ENCODE measurements around the gene HTRA3.

DNA sequence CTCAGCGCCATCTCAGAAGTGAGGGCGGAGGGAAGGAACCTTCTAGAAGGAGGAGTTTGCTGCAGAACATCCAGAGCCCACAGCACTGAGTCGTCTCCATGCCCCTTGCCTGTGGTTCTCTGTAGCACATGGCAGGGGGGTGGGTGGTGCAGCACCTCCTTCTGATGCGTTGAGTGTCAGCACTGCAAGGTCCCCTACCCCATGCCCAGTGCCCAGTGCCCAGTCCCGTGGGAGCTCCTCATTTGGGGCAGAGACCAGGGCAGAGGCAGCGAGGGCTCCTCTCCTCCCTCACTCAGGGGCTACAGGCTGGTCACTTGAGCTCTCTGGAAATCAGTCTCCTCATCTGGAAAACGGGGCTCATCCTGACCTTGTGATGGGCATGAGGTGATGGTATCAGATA, 78.1 kb downstream of the HTRA3 start:
- no peak for TF ChIP-seq RAD21 (IDR thresholded peaks at IDR 0.05 in 1 of 2, conservative IDR thresholded peaks at IDR 0.05 in 1 of 2; ENCODE audit: low read depth in 2 of 2, low read length in 2 of 2)
- TF ChIP-seq, protein P1, sequence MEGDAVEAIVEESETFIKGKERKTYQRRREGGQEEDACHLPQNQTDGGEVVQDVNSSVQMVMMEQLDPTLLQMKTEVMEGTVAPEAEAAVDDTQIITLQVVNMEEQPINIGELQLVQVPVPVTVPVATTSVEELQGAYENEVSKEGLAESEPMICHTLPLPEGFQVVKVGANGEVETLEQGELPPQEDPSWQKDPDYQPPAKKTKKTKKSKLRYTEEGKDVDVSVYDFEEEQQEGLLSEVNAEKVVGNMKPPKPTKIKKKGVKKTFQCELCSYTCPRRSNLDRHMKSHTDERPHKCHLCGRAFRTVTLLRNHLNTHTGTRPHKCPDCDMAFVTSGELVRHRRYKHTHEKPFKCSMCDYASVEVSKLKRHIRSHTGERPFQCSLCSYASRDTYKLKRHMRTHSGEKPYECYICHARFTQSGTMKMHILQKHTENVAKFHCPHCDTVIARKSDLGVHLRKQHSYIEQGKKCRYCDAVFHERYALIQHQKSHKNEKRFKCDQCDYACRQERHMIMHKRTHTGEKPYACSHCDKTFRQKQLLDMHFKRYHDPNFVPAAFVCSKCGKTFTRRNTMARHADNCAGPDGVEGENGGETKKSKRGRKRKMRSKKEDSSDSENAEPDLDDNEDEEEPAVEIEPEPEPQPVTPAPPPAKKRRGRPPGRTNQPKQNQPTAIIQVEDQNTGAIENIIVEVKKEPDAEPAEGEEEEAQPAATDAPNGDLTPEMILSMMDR (IDR thresholded peaks at IDR 0.05; ENCODE audit: control extremely low read depth in 1 of 3, insufficient read depth in 1 of 3, low read depth in 1 of 3, low read length in 3 of 3): no peak
- TF ChIP-seq, protein P2, sequence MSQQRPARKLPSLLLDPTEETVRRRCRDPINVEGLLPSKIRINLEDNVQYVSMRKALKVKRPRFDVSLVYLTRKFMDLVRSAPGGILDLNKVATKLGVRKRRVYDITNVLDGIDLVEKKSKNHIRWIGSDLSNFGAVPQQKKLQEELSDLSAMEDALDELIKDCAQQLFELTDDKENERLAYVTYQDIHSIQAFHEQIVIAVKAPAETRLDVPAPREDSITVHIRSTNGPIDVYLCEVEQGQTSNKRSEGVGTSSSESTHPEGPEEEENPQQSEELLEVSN (IDR thresholded peaks at IDR 0.05): no peak

Measured in H1 (cell line).